DMS 273 (cell line): ENCODE data around the gene TMOD3.
"Not testable (repeated sequence)": the region's sequence is repeated elsewhere in the genome, so short reads cannot be mapped to it uniquely, and the experiment has no call there.

Experiments
- DNase-seq: peaks from one replicate; lab custom pipeline; 2025; ENCODE audit not compliant: unreplicated experiment; lab: John Stamatoyannopoulos, UW

TMOD3 gene

DNA sequence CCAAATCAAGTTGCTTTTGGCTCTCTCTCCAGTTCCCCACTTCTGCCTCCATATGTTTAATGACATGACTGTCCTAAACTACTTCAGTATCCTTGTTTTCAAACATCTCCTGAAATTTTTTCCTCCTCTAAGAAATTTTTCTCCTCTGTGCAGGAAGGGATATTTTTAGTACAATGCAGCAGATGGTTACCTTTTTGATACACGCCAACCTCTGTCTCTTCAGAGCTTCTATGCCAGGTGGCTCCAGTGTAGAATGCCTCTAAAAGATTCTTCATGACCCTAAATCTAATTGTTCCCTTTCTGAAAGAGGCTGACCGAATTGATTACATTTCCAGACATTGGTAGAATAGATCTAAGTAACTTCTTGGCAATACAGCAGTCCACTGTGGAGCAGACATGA lies 33.7 kb downstream of the TMOD3 start:
- peak; percentile 3 for DNase-seq

DNA sequence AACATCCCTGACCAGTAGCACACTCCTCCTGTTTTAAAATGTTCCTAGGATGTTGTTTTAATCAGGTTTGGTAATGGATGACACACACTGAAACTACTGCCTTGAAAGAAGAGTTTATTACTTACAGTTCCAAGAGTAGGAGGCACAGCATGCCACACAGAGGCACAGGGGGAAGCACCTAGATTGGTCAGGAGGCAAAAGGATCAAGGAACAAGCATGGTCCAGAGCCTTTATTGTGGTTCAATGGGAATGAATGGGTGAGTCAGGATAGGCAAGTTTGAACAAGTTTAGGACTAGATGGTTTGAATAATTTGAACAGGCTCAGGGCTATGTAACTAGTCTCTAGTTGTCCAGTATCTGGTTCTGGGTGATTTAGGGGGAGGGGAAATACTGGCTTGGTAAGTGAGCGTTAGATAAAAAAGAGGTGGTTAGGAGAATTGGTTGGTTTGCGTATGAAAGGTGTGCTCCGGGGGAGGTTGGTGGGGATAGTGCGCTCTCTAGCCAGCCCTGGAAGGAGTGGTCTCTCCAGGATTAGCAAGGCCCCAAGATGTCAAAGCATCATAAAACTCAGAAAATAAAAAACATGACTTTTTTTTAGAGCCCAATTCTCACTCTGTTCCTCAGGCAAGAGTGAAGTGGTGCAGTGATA lies 35.1 kb downstream of the TMOD3 start:
- no peak for DNase-seq

DNA sequence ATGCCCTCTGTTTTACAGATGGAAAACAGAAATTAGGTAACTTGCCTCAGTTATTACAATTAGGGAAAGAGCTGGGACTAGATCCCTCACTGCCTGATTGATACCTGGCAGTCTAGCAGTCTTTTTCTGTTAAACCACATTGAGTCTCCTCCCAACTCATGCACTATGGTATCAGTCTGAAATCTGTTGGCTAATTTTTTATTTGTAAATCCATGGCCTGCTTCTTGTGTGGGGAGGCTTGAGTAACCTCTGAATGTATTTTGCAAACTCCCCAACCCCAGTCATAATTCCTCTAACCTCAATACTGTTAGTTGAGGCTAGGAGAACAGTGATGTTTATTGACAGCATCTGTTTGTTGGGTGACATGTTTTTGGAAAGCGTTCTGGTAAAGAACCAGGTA lies 35.9 kb downstream of the TMOD3 start:
- no peak for DNase-seq

DNA sequence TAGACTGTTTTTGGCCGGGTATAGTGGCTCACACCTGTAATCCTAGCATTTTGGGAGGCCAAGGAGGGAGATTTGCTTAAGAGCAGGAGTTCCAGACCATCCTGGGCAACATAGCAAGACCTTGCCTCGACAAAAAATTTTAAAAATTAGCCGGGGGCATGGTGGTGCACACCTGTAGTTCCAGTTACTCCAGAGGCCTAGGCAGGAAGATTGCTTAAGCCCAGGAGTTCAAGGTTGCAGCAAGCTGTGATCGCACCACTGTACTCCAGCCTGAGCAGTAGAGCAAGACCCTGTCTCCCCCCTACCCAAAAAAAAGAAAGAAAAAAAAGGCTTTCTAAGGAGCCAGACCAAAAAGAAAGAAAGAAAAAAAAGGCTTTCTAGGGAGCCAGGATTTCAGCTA lies 36.7 kb downstream of the TMOD3 start:
- DNase-seq: no peak

DNA sequence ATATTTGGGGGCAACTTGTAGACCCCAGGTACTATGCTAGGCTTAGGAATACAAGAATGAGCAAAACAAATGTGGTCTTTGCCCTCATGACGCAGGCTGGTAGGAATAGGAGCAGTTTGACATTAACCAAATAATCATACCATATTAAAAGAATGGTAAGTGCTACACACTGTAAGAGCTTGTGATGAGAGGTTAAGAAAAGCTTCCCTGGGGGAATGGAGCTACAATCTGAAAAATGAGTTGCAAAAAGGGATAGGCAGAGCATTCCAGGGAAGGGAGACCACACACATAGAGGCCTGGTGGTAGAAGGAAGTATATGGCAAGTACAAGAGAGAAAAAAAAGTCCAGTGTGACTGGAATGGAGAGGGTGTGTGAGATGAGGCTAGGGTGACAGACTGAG lies 37.3 kb downstream of the TMOD3 start:
- DNase-seq: no peak

DNA sequence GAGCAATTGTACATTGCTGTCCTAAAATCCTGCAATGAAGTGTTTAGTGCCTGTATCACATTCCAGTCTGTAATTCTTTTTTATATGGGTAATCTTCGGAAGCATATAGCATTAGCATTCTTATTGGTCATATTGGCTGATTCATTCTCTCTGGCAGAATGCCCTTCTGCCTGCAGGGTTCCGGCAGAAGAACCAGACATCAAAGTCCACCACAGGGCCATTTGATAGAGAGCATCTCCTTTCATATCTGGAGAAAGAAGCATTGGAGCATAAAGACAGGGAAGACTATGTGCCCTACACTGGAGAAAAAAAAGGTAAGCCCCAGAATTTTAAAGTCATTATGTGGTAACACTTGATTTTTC lies 39.6 kb downstream of the TMOD3 start:
- peak; percentile 31 for DNase-seq

DNA sequence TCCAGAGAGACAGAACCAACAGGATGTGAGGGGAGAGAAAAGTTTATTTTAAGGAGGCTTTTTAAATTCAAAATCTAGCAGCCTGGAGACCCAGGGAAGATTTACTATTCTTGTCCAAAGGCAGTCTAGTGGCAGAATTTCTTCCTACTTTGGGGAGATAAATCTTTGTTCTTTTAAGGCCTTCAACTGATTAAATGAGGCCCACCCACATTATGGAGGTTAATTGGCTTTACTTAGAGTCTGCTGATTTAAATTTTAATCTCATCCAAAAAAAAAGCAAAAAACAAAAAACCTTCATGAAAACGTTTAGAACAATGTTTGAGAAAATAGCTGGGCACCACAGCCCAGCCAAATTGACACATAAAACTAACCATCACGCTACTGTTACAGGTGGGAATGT lies 41.3 kb downstream of the TMOD3 start:
- DNase-seq: no peak

DNA sequence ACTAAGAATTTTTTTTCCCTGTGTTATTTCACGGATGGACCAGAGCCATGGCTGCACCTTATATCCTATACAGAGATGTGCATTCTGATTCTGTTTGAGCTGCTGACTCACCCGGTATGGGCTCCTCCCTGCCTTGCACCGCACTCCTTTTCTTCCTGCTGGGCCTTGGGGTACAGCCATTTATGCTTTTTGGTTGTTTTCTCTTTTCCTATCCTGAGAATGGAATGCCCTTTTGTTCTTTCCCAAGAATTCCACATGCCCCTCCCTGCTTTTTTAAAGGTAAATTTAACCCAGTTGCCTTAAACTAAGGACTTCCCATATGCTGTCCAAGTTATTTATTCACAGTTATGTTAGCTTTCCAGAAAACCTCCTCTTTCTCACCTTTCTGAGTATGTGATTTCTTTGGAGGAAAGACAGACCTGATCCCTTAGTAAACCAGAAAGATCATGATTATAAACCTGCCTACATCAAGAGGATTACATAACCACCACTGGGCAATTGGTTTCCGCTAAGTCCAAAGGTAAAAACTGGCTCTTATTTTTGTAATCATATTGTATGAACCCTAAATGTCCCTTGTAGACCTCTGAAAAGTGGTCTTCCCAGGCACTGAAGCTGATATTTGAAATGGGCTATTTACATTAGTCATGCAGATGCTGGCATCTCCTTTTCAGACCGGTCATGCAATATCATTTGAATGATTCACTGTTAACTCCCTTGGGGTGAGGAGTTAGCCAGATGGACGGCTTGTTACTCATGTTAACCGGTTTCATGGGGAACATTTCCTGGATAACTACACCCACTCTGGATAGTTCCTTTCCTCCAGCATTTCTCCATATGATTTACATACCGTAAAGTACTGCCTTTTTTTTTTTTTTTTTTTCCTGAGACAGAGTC lies 45.5 kb downstream of the TMOD3 start:
- peak; percentile 86 for DNase-seq

DNA sequence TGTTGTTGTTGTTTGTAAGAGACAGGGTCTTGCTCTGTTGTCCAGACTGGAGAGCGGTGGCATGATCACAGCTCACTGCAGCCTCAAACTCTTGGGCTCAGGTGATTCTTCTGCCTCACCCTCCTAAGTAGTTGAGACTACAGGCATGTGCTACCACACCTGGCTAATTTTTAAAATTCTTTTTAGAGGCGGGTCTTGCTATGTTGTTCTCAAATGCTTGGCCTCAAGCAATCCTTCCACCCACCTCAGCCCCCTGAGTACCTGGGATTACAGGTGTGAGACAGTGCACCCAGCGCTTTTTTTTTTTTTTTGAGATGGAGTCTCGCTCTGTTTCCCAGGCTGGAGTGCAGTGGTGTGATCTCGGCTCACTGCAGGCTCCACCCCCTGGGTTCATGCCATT lies 46.7 kb downstream of the TMOD3 start:
- DNase-seq: no peak

DNA sequence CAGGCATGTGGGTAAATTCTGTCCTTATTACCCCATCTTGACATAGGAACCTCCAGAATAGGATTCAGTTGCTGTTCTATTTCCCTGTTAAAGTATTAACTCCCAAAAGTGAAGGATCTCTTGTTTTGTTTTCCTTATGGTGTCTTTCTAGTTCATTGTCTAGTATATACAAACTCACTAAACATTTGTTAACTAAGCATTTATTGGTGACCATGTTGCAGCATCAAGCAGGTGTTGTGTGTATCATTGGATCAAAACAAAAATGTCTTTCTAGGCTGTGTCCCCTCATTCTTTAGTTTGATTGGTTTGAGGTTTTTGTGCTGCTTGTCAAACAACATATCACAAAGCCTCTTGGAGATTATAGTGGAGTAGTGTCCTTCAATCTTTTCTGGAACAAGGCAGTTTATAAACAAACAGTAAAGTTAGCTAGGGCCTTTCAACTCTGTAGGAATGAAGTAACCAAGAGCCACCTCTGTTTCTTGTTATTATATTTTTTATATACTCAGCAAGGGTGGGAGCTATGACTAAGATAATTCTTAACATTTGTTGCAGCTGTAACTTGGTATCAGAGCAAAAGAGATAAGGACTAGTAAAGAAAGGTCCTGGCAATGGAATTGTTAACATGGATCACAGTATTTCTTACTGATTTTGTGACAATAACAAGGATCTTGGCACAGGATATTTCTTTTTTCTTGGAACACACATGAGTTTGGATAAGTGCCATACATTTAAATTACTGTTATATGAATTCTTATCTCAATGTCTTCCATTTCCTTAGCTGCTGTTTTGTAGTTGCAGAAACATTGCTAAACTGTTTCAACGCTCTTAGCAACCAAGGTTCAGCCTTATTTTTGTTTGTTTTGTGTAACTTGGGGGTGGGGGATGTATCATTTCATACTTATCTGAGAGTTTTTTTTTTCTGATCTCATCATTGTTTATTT lies 49.3 kb downstream of the TMOD3 start:
- DNase-seq: peak; percentile 17

DNA sequence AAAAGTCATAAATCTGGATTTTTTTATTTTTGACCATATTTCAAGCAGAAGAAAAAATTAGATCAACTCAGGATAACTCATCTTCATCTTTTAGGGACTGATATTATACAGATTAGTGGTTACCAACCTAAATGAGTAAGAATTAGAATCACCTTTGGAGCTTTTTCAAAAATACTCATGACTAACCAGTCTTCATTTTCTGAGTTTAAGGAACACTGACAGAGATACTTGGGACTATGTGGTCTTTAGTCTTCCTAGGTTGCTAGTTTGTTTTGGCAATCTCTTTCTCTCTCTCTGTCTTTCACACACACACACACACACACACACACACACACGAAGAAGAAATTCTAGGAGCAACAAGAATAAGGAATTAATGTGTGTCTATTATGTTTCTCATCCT lies 50.1 kb downstream of the TMOD3 start:
- no peak for DNase-seq

DNA sequence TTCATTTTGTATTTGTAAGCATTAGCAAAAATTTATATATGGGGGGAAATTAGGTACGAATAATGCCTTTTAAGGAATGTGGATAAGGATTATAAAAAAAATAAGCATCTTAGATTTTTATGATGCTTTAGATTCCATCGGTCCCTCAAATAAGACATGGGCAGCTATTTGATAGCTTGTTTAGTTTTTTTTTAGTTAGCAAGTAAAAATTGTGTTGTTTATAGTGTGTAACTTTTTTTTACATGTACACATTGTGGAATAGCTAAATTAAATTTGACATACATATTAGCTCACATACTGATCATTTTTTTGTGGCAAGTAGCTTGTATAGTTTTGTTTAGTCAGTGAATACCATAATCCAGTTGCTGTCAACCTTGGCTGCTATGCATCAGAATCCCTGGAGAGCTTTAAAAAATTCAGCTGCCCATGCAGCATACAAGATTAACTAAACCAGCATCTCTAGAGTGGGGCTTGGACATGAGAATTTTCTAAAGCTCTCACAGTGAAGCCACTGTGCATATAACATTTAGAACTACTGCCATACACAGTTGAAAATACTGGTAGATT lies 53.9 kb downstream of the TMOD3 start:
- no peak for DNase-seq

DNA sequence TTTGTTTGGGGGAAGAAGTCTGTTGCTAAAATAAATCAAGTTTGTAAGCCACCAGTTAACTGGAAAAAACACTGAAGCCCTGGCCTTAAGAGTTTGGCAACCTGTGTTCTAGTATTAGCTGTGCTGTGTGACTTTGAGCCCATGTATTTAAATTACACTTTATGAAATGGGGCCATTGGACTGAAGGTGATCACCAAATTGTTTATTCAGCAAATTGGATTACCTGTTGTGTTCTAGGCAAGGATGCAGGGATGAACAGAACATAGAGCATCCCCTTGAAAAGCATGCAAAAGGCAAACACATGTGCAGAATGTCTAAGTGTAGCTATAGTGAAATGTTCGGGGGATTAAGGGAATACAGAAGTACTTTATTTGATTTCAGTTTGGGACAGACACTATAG lies 54.6 kb downstream of the TMOD3 start:
- DNase-seq: no peak

DNA sequence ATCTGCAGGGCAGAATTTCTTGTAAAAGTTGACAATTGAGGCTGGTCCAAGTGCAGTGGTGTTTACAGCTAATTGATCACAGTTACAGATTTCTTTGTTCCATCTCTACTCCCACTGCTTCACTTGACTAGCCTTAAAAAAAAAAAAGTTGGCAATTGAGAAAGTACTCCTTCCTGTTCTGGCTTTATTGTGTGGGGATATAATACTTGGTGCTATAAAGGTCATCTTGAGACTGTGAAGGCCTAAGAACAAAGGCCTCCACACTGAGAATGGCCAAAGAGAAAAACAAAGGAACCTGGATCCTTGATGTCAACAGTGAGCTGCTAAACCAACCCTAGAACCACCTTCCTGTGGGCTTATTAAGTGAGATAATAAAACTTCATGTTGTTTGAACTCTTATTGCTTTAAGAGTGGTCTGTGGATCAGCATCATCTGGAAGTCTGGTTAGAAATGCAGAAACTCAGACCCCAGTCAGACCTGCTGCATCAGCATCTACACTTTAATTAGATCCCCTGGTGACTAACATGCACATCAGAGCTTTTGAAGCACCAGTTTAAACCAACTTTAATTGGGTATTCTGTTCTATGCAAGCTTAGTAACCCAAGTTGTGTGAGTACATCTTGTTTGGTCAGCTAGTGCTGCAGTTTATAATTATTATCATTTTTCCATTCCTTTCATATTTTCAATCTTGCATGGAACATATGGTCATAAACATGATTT lies 55.2 kb downstream of the TMOD3 start:
- no peak for DNase-seq

DNA sequence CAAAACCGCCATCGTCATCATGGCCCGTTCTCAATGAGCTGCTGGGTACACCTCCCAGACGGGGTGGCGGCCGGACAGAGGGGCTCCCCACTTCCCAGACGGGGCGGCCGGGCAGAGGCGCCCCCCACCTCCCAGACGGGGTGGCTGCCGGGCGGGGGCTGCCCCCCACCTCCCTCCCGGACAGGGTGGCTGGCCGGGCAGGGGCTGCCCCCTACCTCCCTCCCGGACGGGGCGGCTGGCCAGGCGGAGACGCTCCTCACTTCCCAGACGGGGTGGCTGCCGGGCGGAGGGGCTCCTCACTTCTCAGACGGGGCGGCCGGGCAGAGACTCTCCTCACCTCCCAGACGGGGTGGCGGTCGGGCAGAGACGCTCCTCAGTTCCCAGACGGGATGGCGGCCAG lies 56.3 kb downstream of the TMOD3 start:
- not testable (repeated sequence) for DNase-seq

DNA sequence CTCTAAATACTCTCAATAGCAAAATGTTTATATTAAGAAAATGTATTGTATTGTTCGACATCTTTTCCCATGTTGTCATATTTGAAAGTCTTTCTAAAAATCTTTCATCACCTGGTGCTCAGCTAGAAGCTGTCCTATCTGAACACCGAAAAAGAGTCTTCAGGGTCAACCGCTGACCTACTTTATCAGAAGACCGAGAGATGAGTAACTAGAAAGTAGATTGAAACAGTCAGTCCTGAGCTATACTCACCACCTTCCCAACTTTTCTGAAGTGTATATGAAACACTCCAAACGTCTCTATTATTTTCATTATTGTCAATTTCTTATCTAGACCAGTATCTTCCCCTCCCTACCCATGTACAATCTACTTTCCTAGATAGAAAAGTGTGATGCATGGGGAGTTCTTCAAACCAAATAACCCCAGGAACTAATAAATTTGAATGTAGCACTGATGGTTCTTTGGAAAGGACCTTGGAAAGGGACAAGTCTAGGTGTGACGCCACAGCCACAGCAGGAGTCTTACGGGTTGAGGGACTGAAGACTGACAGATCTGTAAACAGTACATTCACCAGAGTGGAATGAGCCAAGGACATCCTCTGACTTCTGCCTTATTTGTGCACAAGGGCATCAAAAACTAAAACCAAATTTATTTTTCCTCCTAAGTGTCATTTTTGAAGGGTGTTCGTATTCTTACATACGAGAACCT lies 58.6 kb downstream of the TMOD3 start:
- no peak for DNase-seq

DNA sequence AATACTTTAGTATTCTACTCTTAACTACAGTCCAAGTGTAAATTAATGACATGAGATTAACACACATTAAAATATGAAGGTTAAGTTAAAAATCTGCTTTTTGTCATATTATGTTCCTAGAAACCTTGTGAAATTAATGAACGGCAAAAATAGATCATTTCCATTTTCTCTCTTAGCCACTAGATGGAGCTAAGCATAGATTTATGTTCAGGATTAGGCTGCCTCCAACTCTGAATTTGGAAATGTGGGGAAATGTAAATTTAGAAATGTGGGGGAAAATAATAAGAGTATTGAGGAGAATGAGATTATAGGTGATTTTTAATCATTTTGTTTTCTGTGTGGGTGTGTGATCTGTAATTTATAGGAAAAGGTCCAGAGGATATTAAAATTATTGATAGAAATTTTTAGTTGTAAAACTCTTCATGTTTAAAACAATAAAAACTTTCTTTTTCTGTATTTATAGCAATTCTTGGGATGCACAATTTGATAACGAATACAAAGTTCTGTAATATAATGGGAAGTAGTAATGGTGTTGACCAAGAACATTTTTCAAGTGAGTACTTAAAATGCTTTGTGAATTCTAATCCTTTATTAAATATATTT lies 59.2 kb downstream of the TMOD3 start:
- peak; percentile 25 for DNase-seq

DNA sequence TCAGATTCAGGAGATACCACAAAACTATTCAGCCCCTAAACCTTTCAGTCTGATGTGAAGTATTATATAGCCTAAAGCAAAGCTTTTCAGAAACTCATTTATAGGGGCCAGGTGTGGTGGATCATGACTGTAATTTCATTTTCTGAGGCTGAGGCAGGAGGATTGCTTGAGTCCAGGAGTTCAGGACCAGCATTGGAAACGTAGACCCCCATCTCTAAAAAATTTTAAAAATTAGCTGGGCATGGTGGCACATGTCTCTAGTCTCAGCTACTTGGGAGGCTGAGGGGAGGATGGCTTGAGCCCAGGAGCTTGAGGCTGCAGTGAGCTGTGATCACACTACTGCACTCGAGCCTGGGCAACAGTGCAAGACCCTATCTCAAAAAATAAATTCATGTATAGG lies 60.0 kb downstream of the TMOD3 start:
- DNase-seq: no peak

DNA sequence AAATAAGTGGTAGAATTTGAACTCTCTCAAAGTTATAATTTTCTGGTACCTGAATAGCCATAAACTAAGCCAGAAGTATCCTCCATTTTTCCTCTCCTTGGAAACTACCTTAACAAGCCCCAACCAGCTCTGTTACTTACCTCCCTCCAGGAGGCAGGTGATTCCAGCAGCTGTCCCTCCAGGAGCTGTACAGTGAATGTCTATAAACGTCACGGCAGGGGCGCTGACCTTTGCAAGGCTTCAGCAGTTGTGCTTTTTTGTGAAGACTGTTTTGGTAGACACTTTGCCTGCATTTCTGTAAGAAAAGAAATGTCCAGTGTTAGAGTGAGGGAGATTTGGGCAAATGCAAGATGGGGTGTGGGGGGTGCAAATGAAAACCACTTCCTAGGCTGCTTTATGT lies 75.0 kb downstream of the TMOD3 start:
- no peak for DNase-seq

DNA sequence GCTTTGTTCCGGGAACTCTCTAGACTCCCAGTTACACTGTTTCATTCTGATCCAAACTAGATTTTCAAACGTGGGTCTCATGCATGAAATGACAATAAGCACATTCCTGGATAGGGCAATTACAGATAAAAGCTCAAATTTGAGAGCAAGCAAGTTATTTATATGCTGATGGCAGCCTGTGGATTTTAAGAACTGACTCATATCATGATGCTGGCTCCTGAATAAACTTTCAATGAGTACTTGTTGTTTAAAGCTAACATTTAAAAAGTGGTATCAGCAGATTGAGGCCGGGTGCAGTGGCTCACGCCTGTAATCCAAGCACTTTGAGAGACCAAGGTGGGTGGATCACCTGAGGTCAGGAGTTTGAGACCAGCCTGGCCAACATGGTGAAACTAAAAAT lies 75.5 kb downstream of the TMOD3 start:
- DNase-seq: no peak
